CD8-positive, alpha-beta memory T cell (primary cell): ENCODE results near the gene B9D2. TPM values are rescaled to one million over a fixed set of nuclear protein-coding genes. Genes with fewer than 3 reads are reported as not detected.

Experiments
- CTCF ChIA-PET: fragments of 350-600 bp; sonication (Branson Sonifier 250); formaldehyde crosslinking; loops from one replicate; lab custom pipeline; 2021; ENCODE audit warnings: antibody characterized with exemption; lab: Charles Lee
- POLR2A ChIA-PET: fragments of 350-600 bp; sonication (Branson Sonifier 250); formaldehyde crosslinking; loops from one replicate; lab custom pipeline; 2021; ENCODE audit warnings: antibody characterized with exemption; lab: Charles Lee
- DNase-seq, 5 donors: peaks; one replicate each; pipeline versions ENCODE4 v3.0.0 to v3.0.0-alpha.2; 2020 to 2022; ENCODE audit warnings: mixed read lengths in 1 of 5
- H3K27ac ChIP-seq: one replicate; pipeline ENCODE4 v1.7.0; 2013; ENCODE audit warnings: low read depth, mild to moderate bottlenecking, low read length, moderate library complexity
- H3K27me3 ChIP-seq: 2 replicates; pipeline ENCODE4 v1.7.0; 2013; ENCODE audit warnings: low read length, mild to moderate bottlenecking; ENCODE audit not compliant: insufficient read depth, poor library complexity, severe bottlenecking
- H3K36me3 ChIP-seq: 2 replicates; pipeline ENCODE4 v1.7.0; 2013; ENCODE audit warnings: mild to moderate bottlenecking, low read length, moderate library complexity; ENCODE audit not compliant: insufficient read depth
- H3K4me1 ChIP-seq: 2 replicates; pipeline ENCODE4 v1.7.0; 2013; ENCODE audit warnings: mild to moderate bottlenecking, low read length, moderate library complexity; ENCODE audit not compliant: insufficient read depth
- H3K4me3 ChIP-seq: 2 replicates; pipeline ENCODE4 v1.7.0; 2013; ENCODE audit warnings: mild to moderate bottlenecking, low read length
- H3K9me3 ChIP-seq: 2 replicates; pipeline ENCODE4 v1.7.0; 2013; ENCODE audit warnings: mild to moderate bottlenecking, low read length
- H3K27ac Mint-ChIP-seq, 8 donors: one replicate each; pipeline ENCODE4 v1.8.0; 2020 to 2021; ENCODE audit warnings: mixed read lengths in 8 of 8, mild to moderate bottlenecking in 6 of 8, inconsistent platforms in 3 of 8, moderate library complexity in 3 of 8
- H3K27me3 Mint-ChIP-seq, 2 donors: one replicate each; pipeline ENCODE4 v1.8.0; 2020 to 2021; ENCODE audit warnings: mixed read lengths in 2 of 2, mild to moderate bottlenecking in 1 of 2, moderate library complexity in 1 of 2
- H3K36me3 Mint-ChIP-seq, 3 donors: one replicate each; pipeline ENCODE4 v1.8.0; 2020 to 2021; ENCODE audit warnings: mixed read lengths in 3 of 3, inconsistent platforms in 1 of 3, mild to moderate bottlenecking in 1 of 3
- H3K4me1 Mint-ChIP-seq, 3 donors: one replicate each; pipeline ENCODE4 v1.8.0; 2020 to 2021; ENCODE audit warnings: mixed read lengths in 3 of 3, inconsistent platforms in 1 of 3, mild to moderate bottlenecking in 1 of 3
- H3K4me3 Mint-ChIP-seq, 7 donors: one replicate each; pipeline ENCODE4 v1.8.0; 2020 to 2021; ENCODE audit warnings: mixed read lengths in 7 of 7, mild to moderate bottlenecking in 6 of 7, moderate library complexity in 4 of 7, inconsistent platforms in 2 of 7
- H3K9me3 Mint-ChIP-seq, 5 donors: one replicate each; pipeline ENCODE4 v1.8.0; 2020 to 2022; ENCODE audit warnings: mixed read lengths in 5 of 5, mild to moderate bottlenecking in 3 of 5, moderate library complexity in 2 of 5, inconsistent platforms in 1 of 5
- polyA plus RNA-seq: library from polyadenylated mRNA; unstranded; fragments of 300-500 nt; fragmentation: Illumina TruSeq; gene quantifications from one replicate; pipeline ENCODE4 v1.2.3, GENCODE V29; 2021
- total RNA-seq, 2 experiments: library from RNA; stranded (reverse); gene quantifications; one replicate each; pipeline ENCODE4 v1.2.3, GENCODE V29; 2021

The B9D2 gene
- total and polyA plus RNA-seq, 3 experiments from 2014 or later: 8.5 to 15.4 (median 9.7) TPM

GRCh38 chr19:41362143-41362847, 1.7 kb downstream of the B9D2 start:
- H3K4me1 Mint-ChIP-seq: peaks cover 34 to 54% (median 40%) of the 10 kb centered on the region in 3 donors
- H3K36me3 ChIP-seq: no peaks in the 10 kb centered on the region
- peaks cover 0 to 2% of the 10 kb centered on the region in 2 donors for H3K27me3 Mint-ChIP-seq
- peak overlapping the region; percentile 49 to 98 (median 97) for H3K4me3 Mint-ChIP-seq
- H3K4me1 ChIP-seq: peaks cover 37% of the 10 kb centered on the region
- ChIA-PET POLR2A (interaction anchor here (5.1 kb wide), 1 partner anchor 10 kb away, joined by 111 read pairs; the partner anchor contains the start of gene TGFB1), CTCF (interaction anchor here (2.9 to 4.4 kb wide), 2 partner anchors 9 to 35 kb away, joined by 9 to 63 read pairs; partner anchors contain the start of gene TGFB1)
- H3K9me3 ChIP-seq: no peaks in the 10 kb centered on the region
- no peaks in the 10 kb centered on the region for H3K27me3 ChIP-seq
- DNase-seq: no peak
- H3K27ac ChIP-seq: no peak overlapping the region
- peaks cover 0 to 12% (median 1%) of the 10 kb centered on the region in 3 donors for H3K36me3 Mint-ChIP-seq
- peak overlapping the region in 7 of 8 donors; percentile 56 to 100 (median 99) for H3K27ac Mint-ChIP-seq
- no peaks in the 10 kb centered on the region for H3K9me3 Mint-ChIP-seq
- no peak overlapping the region for H3K4me3 ChIP-seq

GRCh38 chr19:41359741-41360140, 4.2 kb downstream of the B9D2 start:
- Mint-ChIP-seq H3K4me3 (no peak overlapping the region), H3K9me3 (no peaks in the 10 kb centered on the region), H3K27ac (peak overlapping the region in 2 of 8 donors; percentile 41 to 77), H3K27me3 (peaks cover 0 to 5% of the 10 kb centered on the region in 2 donors), H3K36me3 (peaks cover 0 to 13% (median 1%) of the 10 kb centered on the region in 3 donors), H3K4me1 (peaks cover 54 to 69% (median 60%) of the 10 kb centered on the region in 3 donors)
- no peak for DNase-seq
- no peak overlapping the region for H3K4me3 ChIP-seq
- POLR2A ChIA-PET: no interaction called here
- H3K9me3 ChIP-seq: no peaks in the 10 kb centered on the region
- H3K36me3 ChIP-seq: no peaks in the 10 kb centered on the region
- H3K4me1 ChIP-seq: peaks cover 60% of the 10 kb centered on the region
- CTCF ChIA-PET: interaction anchor here (1.2 to 1.5 kb wide), 2 partner anchors 8 to 52 kb away, joined by 4 read pairs; no protein-coding TSS in a partner anchor
- no peaks in the 10 kb centered on the region for H3K27me3 ChIP-seq
- H3K27ac ChIP-seq: no peak overlapping the region

GRCh38 chr19:41357746-41358145, 6.2 kb downstream of the B9D2 start:
- peak overlapping the region in 6 of 8 donors; percentile 71 to 95 (median 90) for H3K27ac Mint-ChIP-seq
- Histone ChIP-seq H3K4me1 (peaks cover 54% of the 10 kb centered on the region), H3K27ac (no peak overlapping the region), H3K4me3 (no peak overlapping the region), H3K9me3 (no peaks in the 10 kb centered on the region), H3K27me3 (no peaks in the 10 kb centered on the region), H3K36me3 (no peaks in the 10 kb centered on the region)
- H3K27me3 Mint-ChIP-seq: peaks cover 0 to 5% of the 10 kb centered on the region in 2 donors
- peak overlapping the region; percentile 31 to 65 (median 43) for H3K4me3 Mint-ChIP-seq
- peaks cover 0 to 2% (median 0%) of the 10 kb centered on the region in 5 donors for H3K9me3 Mint-ChIP-seq
- peaks cover 0 to 13% (median 0%) of the 10 kb centered on the region in 3 donors for H3K36me3 Mint-ChIP-seq
- peaks cover 42 to 53% (median 50%) of the 10 kb centered on the region in 3 donors for H3K4me1 Mint-ChIP-seq
- ChIA-PET POLR2A (no interaction called here), CTCF (interaction anchor here (0.6 to 1.2 kb wide), 4 partner anchors 12 to 95 kb away, joined by 3 to 4 read pairs (median 3); no protein-coding TSS in a partner anchor)
- no peak for DNase-seq

GRCh38 chr19:41356984-41357739, 6.8 kb downstream of the B9D2 start:
- ChIA-PET CTCF (interaction anchor here (0.8 to 1.2 kb wide), 3 partner anchors 15 to 95 kb away, joined by 3 to 4 read pairs (median 3); no protein-coding TSS in a partner anchor), POLR2A (interaction anchor here (0.7 to 9.4 kb wide), 3 partner anchors 6 to 30 kb away, joined by 3 to 111 read pairs (median 3); partner anchors contain the start of gene B9D2)
- peaks cover 37 to 47% (median 44%) of the 10 kb centered on the region in 3 donors for H3K4me1 Mint-ChIP-seq
- H3K36me3 ChIP-seq: no peaks in the 10 kb centered on the region
- peaks cover 0 to 8% of the 10 kb centered on the region in 2 donors for H3K27me3 Mint-ChIP-seq
- peak overlapping the region; percentile 84 to 95 (median 90) for H3K27ac Mint-ChIP-seq
- peak overlapping the region; percentile 43 to 78 (median 59) for H3K4me3 Mint-ChIP-seq
- peak overlapping the region; percentile 53 for H3K4me3 ChIP-seq
- no peaks in the 10 kb centered on the region for H3K9me3 ChIP-seq
- no peak overlapping the region for H3K27ac ChIP-seq
- H3K36me3 Mint-ChIP-seq: peaks cover 0 to 11% (median 0%) of the 10 kb centered on the region in 3 donors
- DNase-seq: peak in 1 of 5 donors; percentile 50
- no peaks in the 10 kb centered on the region for H3K27me3 ChIP-seq
- peaks cover 0 to 2% (median 0%) of the 10 kb centered on the region in 5 donors for H3K9me3 Mint-ChIP-seq
- peaks cover 52% of the 10 kb centered on the region for H3K4me1 ChIP-seq

- peak overlapping the region; percentile 38 to 83 (median 53) for H3K4me3 Mint-ChIP-seq
- no peak overlapping the region for H3K4me3 ChIP-seq
- peaks cover 0 to 14% of the 10 kb centered on the region in 2 donors for H3K27me3 Mint-ChIP-seq
- ChIA-PET POLR2A (interaction anchor here (9.4 kb wide), 1 partner anchor 7 kb away, joined by 111 read pairs; the partner anchor contains the start of gene B9D2), CTCF (interaction anchor here (1.2 to 5.6 kb wide), 5 partner anchors 9 to 152 kb away, joined by 3 to 63 read pairs (median 6); partner anchors contain the start of gene B9D2)
- H3K4me1 Mint-ChIP-seq: peaks cover 39 to 51% (median 47%) of the 10 kb centered on the region in 3 donors
- no peaks in the 10 kb centered on the region for H3K27me3 ChIP-seq
- H3K9me3 ChIP-seq: no peaks in the 10 kb centered on the region
- peak overlapping the region; percentile 86 to 95 (median 90) for H3K27ac Mint-ChIP-seq
- peaks cover 0 to 23% (median 2%) of the 10 kb centered on the region in 3 donors for H3K36me3 Mint-ChIP-seq
- no peak overlapping the region for H3K27ac ChIP-seq
- DNase-seq: no peak
- H3K4me1 ChIP-seq: peaks cover 51% of the 10 kb centered on the region
- no peaks in the 10 kb centered on the region for H3K36me3 ChIP-seq
- H3K9me3 Mint-ChIP-seq: peaks cover 0 to 4% (median 0%) of the 10 kb centered on the region in 5 donors
Measured at GRCh38 chr19:41355802-41356201, 8.1 kb downstream of the B9D2 start.

- Mint-ChIP-seq H3K9me3 (peaks cover 0 to 4% (median 0%) of the 10 kb centered on the region in 5 donors), H3K27ac (peak overlapping the region; percentile 86 to 95 (median 90)), H3K4me1 (peaks cover 41 to 55% (median 54%) of the 10 kb centered on the region in 3 donors), H3K27me3 (peaks cover 0 to 14% of the 10 kb centered on the region in 2 donors), H3K36me3 (peaks cover 0 to 26% (median 3%) of the 10 kb centered on the region in 3 donors), H3K4me3 (peak overlapping the region; percentile 15 to 83 (median 57))
- CTCF ChIA-PET: interaction anchor here (1.0 to 5.6 kb wide), 7 partner anchors 9 to 151 kb away, joined by 3 to 63 read pairs (median 4); partner anchors contain the start of genes B9D2 and HNRNPUL1
- Histone ChIP-seq H3K9me3 (no peaks in the 10 kb centered on the region), H3K4me1 (peaks cover 59% of the 10 kb centered on the region), H3K27ac (no peak overlapping the region), H3K36me3 (no peaks in the 10 kb centered on the region), H3K27me3 (no peaks in the 10 kb centered on the region), H3K4me3 (no peak overlapping the region)
- POLR2A ChIA-PET: interaction anchor here (9.4 kb wide), 1 partner anchor 8 kb away, joined by 111 read pairs; the partner anchor contains the start of gene B9D2
- no peak for DNase-seq
Measured at GRCh38 chr19:41355035-41355434, 8.9 kb downstream of the B9D2 start.
